GM21576 (cell line): Measurements from ENCODE around the gene PAQR5.
"Not testable (repeated sequence)": the region's sequence is repeated elsewhere in the genome, so short reads cannot be mapped to it uniquely, and the experiment has no call there.

Experiments
- ATAC-seq: cut with Tn5 transposase; IDR thresholded peaks from one replicate; pipeline ENCODE4 v1.9.1; 2021; ENCODE audit warnings: mild to moderate bottlenecking, moderate library complexity; ENCODE audit not compliant: unreplicated experiment

Gene PAQR5

DNA sequence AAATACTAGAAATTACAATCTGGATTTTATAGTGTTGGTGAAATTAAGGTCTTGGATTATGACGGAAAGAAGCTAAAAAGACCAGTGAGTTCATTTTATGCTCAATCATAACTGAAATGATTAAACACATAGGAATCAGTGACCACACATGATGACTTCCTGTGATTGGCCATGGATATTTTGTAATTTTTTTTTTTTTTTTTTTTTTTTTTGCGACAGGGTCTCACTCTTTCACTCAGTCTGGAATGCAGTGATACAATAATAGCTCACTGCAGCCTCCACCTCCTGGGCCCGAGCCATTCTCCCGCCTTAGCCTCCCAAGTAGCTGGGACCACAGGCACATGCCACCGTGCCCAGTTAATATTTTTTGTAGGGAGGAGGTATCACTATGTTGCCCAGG is 47.4 kb downstream of the PAQR5 start:
- no peak for ATAC-seq

DNA sequence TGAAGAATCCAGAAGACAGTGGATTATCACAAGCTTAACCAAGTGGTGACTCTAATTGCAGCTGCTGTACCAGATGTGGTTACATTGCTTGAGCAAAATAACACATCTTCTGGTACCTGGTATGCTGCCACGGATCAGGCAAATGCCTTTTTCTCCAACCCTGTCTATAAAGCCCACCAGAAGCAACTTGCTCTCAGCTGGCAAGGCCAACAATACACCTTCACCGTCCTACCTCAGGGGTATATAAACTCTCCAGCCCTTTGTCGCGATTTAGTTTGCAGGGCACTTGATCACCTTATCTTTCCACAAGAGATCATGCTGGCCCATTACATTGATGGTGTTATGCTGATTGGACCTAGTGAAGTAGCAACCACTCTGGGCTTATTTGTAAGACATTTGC is 52.6 kb downstream of the PAQR5 start:
- ATAC-seq = no peak

DNA sequence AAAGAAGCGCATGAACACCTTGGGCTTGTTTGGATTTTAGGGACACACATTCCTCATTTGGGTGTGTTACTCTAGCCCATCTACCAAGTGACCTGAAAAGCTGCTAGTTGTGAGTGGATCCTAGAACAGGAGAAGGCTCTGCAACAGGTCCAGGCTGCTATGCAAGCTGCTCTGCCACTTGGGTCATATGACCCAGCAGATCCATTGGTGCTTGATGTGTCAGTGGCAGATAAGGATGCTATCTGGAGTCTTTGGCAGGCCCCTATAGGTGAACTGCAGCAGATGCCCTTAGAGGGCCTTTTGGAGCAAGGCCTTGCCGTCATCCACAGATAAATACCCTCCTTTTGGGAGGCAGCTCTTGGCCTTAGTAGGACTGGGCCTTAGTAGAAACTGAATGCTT is 53.2 kb downstream of the PAQR5 start:
- no peak for ATAC-seq

DNA sequence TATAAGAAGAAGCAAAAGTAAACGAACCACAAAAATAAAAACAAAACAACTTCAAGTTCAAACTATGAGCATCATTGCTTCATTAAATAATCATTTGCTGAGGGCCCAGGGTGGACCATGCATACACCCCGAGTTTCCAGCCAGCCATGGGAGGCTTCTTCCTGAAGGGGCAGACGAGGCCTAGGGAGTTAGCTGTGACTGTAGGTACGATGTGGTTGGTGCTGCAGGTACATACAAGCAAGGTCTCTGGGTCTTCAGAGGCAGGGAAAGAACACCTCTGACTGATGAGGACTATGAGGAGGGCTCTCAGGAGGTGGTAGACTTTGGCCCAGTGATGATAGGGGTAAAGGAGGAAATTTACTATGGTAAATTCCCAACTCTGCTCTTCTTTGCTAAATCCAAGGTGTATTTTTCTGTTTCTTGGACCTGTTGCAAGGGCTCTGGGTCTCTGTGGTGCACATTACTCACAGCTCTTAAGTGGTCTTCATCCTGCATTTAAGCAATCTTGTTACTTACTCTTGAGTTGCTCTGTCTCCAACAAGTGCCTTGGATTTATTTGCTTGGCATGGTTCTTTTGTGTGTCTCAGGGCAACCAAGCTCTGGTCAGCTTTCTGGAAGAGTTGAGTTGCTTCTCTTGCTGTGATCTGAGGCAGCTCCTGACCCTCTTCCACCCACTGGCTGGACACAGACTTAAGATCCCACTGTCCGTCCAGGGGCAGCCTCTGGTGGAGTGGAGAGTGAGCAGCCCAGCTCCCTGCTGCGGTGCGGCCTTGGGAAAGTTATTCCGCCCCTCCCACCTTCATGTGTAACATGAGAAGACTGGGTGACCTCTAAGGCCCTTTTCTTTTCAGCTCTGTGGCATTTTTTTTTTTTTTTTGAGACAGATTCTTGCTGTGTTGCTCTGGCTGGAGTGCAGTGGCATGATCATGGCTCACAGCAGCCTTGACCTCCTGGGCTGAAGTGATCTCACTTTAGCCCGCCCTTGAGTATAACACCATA is 59.4 kb downstream of the PAQR5 start:
- no peak for ATAC-seq

DNA sequence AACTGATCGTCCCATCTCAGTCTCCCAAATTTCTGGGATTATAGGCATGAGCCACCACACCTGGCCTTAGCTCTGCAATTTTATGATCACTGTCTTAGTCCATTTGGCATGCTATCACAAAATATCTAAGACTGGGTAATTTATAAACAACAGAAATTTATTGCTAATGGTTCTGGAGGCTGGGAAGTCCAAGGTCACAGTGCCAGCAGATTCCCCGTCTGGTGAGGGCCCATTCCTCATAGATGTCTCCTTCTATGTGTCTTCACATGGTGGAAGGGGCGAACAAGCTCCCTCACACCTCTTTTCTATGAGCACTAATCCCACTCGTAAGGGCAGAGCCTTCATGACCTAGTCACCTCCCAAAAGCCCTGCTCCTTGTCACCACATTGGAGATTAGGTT is 60.1 kb downstream of the PAQR5 start:
- no peak for ATAC-seq

DNA sequence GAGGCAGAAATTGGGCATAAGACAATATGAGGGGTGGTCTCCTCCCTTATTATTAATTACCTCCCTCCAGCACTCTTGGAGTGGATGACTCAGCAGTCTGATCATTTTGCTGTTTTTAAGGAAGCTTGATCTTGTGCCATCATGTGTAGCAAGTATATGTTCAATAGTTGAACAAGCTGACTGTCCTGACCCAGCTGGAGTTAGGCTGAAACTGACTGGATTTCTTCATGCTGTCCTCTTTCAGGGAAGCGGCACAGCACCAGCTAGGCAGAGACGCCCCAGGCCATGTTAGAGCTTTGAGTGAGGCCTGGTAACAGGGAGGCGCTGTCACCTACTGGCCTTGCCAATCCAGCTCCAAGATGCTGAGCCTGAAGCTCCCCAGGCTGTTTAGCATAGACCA is 61.0 kb downstream of the PAQR5 start:
- ATAC-seq = no peak

DNA sequence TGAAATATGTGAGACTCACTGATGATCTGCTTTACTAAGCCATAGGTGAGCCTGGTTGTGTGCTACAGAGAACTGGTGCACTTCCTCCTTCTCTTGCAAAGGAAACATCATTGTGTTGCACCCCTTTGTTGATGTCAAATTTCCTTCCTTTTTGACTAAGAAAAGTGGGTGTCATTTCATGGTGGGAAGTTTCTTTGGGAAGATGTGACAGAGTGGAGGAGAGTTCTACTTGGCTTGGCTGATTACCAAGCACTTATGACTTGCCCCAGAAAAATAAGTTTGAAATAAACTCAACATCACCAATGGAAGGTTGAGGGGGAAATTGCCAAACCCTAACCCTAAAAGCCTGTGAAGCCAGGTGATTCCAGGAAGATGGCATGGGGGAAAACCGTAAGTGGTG is 61.9 kb downstream of the PAQR5 start:
- no peak for ATAC-seq

DNA sequence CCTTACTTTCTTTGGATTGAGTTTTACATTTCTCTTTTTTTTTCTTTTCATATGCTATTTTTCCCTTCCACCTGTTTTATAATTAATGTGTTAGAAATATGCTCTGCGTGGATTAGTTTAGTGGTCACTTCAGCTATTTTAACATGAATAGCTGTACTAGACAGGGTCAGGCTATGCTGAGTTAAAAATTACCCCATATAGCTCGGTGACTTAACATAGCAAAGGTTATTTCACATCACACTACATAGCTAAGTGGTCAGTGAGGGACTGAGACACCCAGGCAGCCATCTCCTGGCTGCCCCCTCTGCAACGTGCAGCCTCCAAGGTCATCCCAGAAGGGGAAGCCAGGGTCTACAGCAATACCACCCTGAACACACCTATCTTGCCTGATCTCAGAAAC is 68.5 kb downstream of the PAQR5 start:
- no peak for ATAC-seq

DNA sequence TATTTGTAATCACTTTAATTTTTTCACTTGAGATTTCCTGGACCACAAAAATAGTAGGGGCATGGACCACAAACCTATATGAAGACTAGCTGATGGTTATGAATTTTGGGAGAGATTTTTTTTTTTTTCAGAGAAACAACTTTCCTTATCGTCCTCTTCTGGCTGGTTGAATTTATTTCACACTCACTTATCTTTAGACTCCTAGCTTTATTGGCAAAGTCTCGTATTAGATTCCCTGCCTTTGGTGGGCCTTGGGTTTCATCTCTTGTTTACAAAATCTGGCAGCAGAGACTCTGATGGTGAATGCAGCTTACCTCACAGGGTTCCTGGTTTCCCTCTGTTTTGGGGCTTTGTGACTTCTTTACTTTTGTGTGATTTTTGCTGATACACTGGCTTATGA is 70.9 kb downstream of the PAQR5 start:
- ATAC-seq = no peak

DNA sequence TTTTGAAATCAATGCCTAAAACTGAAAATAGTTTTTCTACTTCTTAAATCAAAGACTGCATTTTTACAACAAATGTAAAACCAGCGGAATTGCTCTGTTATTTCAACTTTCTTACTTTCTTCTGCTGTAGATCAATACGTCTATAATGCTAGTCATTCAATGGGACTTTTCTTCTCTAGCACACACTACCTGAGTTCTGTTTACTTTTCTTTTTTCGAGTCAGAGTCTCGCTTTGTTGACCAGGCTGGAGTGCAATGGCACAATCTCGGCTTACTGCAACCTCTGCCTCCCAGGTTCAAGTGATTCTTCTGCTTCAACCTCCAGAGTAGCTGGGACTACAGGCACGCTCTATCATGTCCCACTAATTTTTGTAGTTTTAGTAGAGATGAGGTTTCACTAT is 74.7 kb downstream of the PAQR5 start:
- no peak for ATAC-seq

DNA sequence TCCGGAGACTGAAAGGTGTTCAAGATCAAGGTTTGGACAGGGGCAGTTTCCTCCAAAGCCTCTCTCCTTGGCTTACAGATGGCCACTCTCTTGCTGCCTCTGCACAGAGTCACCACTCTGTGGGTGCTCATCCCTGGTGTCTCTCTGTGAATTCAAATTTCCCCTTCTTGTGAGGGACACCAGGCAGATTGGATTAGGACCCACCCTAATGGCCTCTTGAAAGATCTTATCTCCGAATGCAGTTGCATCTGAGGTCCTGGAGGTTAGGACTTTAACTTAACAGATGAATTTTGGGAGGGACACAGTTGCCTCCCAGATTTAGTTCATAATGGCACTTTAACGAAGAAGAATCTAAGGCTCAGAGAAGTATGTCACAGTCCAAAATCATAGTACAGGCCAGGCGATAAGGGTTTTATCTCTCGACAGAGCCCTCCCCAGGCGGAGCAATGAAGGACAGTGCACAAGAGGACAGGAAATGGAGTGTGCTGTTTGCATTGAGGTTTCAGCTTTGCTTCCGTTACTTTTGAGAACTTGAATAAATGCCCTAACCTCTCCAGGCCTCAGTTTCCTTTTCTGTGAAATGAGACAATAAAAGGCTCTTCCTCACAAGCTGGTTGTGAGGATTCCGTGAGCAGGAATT is 76.6 kb downstream of the PAQR5 start:
- no peak for ATAC-seq

DNA sequence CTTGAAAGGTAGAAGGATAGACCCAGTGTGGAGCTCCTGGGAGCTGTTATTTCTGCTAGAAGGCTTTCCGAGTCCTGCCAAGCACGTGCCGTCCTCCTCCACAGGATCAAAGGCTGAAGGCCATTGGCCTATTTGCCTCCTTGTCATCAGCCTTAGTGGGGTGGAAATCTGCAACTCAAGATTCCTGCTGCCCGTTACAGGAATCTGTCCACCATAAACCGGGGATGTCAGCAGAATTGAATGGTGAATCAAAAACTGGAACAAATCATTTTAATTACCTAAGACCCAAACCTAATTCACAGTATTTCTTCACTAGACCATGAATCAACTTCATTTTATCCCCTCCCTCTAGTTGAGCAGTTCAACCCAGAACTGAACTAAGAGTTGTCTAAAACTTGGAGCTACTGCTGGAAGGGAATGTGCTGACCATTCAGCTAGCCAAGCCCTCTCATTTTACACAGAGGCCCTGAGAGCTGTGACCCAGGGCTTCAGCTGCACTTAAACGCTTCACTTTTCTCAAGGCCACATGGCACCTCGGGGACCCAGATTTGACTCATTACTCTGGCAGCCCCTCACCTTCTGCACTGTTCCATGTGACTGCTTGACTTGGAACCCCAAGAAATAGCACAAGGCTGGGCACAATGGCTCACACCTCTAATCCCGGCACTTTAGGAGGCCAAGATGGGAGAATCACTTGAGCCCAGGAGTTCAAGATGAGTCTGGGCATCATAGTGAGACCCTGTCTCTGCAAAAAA is 78.7 kb downstream of the PAQR5 start:
- no peak for ATAC-seq

DNA sequence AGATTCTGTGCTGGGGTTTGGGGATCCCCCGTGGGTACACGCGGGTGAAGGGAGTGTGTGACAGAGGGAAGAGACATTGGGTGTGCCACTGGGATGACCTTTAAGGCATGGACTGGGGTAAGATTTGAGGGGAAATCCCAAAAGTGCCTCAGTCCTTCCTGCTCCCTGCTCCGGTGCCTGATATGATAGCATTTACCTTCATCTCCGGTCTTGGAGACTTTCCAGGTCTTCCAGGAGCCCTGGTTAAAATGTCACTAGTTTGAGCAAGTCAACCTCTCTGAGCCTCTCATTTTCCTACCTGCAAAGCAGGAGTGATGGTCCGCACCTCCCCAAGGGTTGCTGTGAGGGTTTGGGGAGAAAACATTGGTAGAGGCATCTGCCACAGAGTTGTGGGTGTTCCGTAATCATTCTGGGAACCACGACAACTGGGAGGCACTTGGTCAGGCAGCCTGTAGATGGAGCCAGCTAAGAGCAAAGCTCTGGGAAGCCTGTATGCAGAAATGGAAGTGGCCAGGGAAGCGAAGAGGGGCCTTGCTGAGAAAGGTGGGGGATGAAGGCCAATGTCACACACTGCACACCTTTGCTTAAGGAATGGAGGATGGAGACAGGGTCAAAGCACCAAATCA is 81.5 kb downstream of the PAQR5 start:
- ATAC-seq = no peak

DNA sequence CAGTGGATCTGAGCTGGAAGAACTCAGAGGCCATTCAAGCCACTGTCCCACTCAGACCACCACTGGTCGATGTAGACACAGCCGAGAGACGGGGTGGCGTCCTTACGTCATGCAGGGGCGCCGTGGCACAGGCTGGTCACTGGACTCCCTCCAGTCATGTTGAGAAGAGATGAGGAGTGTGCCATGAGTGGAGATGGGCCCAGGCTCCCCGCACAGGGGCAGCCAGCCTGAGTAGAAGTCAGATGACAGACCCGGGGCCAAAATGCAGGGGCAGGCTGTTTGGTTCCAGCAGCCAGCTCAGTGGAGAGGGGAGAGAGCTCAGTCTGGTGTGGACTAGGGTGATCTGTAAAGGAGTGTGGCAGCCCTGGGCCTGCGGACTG is 82.0 kb downstream of the PAQR5 start:
- ATAC-seq = no peak

DNA sequence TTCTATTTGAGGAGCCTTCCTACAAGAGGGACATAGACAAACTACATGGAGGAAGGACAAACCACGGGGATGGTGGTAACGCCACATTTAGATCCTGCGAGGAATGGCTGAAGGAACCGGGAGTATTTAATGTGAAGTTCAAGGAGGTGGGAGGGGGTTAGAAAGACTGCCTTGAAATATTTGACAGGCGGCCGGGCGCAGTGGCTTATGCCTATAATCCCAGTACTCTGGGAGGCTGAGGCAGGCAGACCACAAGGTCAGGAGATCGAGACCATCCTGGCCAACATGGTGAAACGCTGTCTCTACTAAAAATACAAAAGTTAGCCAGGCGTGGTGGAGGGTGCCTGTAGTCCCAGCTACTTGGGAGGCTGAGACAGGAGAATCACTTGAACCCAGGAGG is 83.5 kb downstream of the PAQR5 start:
- ATAC-seq = not testable (repeated sequence)

DNA sequence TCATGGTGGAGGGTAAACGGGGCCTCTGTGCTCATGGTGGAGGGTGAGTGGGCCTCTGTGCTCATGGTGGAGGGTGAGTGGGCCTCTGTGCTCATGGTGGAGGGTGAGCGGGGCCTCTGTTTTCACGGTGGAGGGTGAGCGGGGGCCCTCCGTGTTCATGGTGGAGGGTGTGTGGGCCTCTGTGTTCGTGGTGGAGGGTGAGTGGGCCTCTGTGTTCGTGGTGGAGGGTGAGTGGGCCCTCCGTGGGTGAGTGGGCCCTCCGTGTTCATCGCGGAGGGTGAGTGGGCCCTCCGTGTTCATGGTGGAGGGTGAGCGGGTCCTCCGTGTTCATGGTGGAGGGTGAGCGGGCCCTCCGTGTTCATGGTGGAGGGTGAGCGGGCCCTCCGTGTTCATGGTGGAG is 85.4 kb downstream of the PAQR5 start:
- not testable (repeated sequence) for ATAC-seq

DNA sequence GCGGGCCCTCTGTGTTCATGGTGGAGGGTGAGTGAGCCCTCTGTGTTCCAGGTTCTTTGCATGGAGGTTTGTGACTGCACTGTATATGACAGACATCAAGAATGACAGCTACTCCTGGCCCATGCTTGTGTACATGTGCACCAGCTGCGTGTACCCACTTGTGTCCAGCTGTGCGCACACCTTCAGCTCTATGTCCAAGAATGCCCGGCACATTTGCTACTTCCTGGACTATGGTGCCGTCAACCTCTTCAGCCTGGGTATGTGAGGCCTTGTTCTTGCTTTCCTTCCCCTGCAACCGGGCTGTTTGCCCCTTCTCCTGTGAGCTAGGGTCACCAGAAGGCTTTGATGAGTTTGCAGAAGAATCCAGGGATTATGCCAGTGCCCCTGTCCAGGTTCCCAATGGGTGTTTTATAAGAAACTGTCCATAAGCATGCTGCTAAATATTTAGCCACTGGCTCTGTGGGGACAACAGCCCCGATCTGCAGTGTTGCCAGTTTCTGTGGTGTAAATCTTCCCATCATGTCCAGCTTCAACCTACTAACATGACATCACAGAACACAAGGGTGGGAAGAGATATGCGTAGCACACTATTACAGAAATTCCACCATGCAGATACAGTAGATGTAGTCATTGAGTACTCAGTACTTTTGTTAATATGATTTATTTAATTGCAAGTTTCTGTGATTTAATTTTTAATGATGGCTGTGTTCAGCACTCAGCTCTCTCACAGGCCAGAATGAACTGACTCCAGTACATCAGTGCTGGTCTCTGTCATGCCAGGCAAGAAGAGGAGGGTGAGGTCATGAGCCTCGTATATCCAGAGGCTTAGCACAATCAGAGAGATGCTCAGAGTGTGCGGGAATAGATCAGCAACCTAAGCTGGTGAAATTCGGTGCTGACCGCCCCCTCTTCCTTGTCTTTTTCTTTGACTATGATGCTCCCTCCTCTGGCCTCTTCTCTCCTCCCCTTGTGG is 86.2 kb downstream of the PAQR5 start:
- no peak for ATAC-seq

DNA sequence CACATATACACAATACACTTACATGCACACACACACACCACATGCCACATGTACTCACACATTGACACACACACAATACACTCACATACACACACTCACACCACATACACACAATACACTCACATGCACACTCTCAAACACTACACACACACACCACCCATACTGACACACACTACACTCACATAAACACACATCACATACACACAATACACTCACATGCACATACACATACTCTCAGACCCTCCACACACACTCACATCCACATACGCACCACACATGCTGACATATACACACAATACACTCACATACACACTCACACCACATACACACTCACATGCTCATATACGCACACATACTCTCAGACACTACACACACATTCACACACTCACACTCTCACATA is 87.1 kb downstream of the PAQR5 start:
- ATAC-seq = no peak

DNA sequence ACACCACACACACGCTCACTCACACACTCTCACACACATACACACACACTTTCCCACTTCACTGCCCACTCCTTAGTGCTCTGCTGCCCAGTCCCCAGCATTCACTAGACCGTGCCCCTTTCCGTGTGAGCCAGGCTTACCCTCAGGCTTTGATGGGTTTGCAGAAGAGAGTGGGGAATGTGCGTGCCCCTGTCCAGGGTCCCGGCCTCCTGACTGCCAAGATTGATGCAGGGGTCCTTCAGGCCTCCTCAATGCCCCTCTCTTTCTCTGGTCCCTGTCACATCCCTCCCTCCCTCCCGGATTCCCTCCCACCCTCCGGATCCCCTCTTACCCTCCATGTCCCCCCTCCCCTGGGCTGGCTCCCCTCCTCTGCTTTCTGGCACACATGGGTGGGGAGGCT is 87.6 kb downstream of the PAQR5 start:
- no peak for ATAC-seq

DNA sequence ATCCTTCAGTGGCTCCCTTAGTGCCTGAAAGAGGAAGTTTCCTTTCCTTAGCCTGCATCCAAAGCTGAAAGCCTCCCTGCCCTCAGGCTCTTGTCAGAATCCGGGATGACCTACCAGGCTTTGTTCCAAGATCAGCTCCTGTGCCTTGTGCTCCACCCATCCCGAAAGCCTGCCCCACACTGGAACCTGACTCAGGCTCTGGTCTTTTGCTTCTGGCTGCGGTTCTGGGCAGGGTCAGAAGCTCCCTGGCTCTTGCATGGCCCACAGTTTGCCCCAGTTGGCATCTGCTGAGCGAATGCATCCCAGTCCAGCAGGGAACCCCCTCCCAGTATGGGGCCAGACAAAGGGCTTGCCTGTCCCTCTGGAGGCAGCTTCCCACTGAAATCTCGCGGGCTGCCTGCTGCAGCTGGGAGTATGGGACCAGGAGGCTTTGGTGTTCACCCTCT is 89.6 kb downstream of the PAQR5 start:
- no peak for ATAC-seq
